Measurements from ENCODE around the gene CENPP.

Gene CENPP

GRCh38 chr9:92644278-92644677 lies 318.5 kb downstream of the CENPP start:
- no peak for FAIRE-seq

- no peak for FAIRE-seq
These were observed 319.3 kb downstream of the CENPP start for GRCh38 chr9:92645041-92645440.

- no peak for FAIRE-seq
These were observed 322.1 kb downstream of the CENPP start for GRCh38 chr9:92647671-92648473.

GRCh38 chr9:92648474-92648971 lies 322.8 kb downstream of the CENPP start:
- no peak for FAIRE-seq

GRCh38 chr9:92649007-92649406 lies 323.3 kb downstream of the CENPP start:
- no peak for FAIRE-seq

GRCh38 chr9:92650296-92650695 lies 324.5 kb downstream of the CENPP start:
- no peak for FAIRE-seq

- FAIRE-seq, result no peak
These were observed 325.3 kb downstream of the CENPP start for GRCh38 chr9:92650839-92651621.

GRCh38 chr9:92652461-92652860 lies 326.7 kb downstream of the CENPP start:
- no peak for FAIRE-seq

- no peak for FAIRE-seq
These were observed 328.9 kb downstream of the CENPP start for GRCh38 chr9:92654481-92655301.

GRCh38 chr9:92655366-92655765 lies 329.6 kb downstream of the CENPP start:
- FAIRE-seq, result no peak

- no peak for FAIRE-seq
These were observed 330.3 kb downstream of the CENPP start for GRCh38 chr9:92655896-92656536.

GRCh38 chr9:92656537-92656925 lies 330.8 kb downstream of the CENPP start:
- FAIRE-seq, result no peak

GRCh38 chr9:92657296-92658094 lies 331.7 kb downstream of the CENPP start:
- FAIRE-seq, result no peak

GRCh38 chr9:92658176-92658575 lies 332.4 kb downstream of the CENPP start:
- FAIRE-seq, result no peak

GRCh38 chr9:92658611-92659010 lies 332.9 kb downstream of the CENPP start:
- FAIRE-seq, result no peak

GRCh38 chr9:92659601-92660000 lies 333.8 kb downstream of the CENPP start:
- no peak for FAIRE-seq

- no peak for FAIRE-seq
These were observed 334.5 kb downstream of the CENPP start for GRCh38 chr9:92660266-92660665.

GRCh38 chr9:92661127-92661526 lies 335.4 kb downstream of the CENPP start:
- no peak for FAIRE-seq

GRCh38 chr9:92661743-92662142 lies 336.0 kb downstream of the CENPP start:
- FAIRE-seq, result no peak

- FAIRE-seq, result no peak
These were observed 337.4 kb downstream of the CENPP start for GRCh38 chr9:92663126-92663525.

- no peak for FAIRE-seq
These were observed 338.2 kb downstream of the CENPP start for GRCh38 chr9:92663951-92664350.
